Activated T-helper 2 cell treated with anti-CD3 and anti-CD28 coated beads, Interferon-gamma antibody, Interleukin-2, Interleukin-4, amounts not matched to agents 10 μg/mL and 5 μg/mL and 100 μg/mL, durations not matched to agents 14 hours and 24 hours and 36 hours (primary cell): ENCODE results near the gene GPS2. TPM values are rescaled to one million over a fixed set of nuclear protein-coding genes. Genes with fewer than 3 reads are reported as not detected.

Experiments used
- DNase-seq: peaks from one replicate; pipeline ENCODE4 v3.0.0; 2021; ENCODE audit warnings: low spot score
- H3K27ac Mint-ChIP-seq: one replicate; pipeline ENCODE4 v1.8.0; 2021; ENCODE audit warnings: mixed read lengths
- H3K27me3 Mint-ChIP-seq: one replicate; pipeline ENCODE4 v1.8.0; 2021; ENCODE audit warnings: low read depth, mixed read lengths
- H3K36me3 Mint-ChIP-seq: one replicate; pipeline ENCODE4 v1.8.0; 2021; ENCODE audit warnings: low read depth, mixed read lengths
- H3K4me1 Mint-ChIP-seq: one replicate; pipeline ENCODE4 v1.8.0; 2021; ENCODE audit warnings: low read depth, mixed read lengths
- H3K4me3 Mint-ChIP-seq: one replicate; pipeline ENCODE4 v1.8.0; 2021; ENCODE audit warnings: low read depth, mild to moderate bottlenecking, moderate library complexity, mixed read lengths
- H3K9me3 Mint-ChIP-seq: one replicate; pipeline ENCODE4 v1.8.0; 2021; ENCODE audit warnings: mixed read lengths
- intact Hi-C: fragments of 100-400 bp; cut with micrococcal nuclease; formaldehyde crosslinking; loops from one replicate; pipeline ENCODE4 v1.15.1; 2023
- total RNA-seq: library from RNA; stranded (reverse); gene quantifications from 2 replicates; pipeline ENCODE4 v1.2.3, GENCODE V29; 2022

GPS2 gene
- total RNA-seq, 1 donor from 2014 or later, result 64.9 TPM

DNA sequence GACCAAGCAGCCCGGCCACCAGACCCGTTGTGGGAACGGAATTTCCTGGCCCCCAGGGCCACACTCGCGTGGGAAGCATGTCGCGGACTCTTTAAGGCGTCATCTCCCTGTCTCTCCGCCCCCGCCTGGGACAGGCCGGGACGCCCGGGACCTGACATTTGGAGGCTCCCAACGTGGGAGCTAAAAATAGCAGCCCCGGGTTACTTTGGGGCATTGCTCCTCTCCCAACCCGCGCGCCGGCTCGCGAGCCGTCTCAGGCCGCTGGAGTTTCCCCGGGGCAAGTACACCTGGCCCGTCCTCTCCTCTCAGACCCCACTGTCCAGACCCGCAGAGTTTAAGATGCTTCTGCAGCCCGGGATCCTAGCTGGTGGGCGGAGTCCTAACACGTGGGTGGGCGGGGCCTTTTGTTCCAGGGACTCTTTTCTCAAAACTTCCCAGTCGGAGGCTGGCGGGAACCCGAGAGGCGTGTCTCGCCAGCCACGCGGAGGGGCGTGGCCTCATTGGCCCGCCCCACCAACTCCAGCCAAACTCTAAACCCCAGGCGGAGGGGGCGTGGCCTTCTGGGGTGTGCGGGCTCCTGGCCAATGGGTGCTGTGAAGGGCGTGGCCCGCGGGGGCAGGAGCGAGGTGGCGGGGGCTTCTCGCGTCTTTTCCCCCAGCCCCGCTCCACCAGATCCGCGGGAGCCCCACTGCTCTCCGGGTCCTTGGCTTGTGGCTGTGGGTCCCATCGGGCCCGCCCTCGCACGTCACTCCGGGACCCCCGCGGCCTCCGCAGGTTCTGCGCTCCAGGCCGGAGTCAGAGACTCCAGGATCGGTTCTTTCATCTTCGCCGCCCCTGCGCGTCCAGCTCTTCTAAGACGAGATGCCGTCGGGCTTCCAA is 33.8 kb downstream of the GPS2 start, which contains the start of gene SLC2A4:
Gene SLC2A4 (plus strand): TSS at position 645 of the 879 bp plus-strand sequence. CDS start 217 bp downstream, at position 862.
- intact Hi-C loops, result loop anchor here (1.0 to 2.0 kb wide), 3 partner anchors 29 to 43 kb away; partner anchors contain the start of genes ELP5 and GABARAP
- peak; percentile 76 for DNase-seq
- peaks cover 15% of the 10 kb centered on the region for H3K4me1 Mint-ChIP-seq
- H3K27me3 Mint-ChIP-seq, result peaks cover 40% of the 10 kb centered on the region
- H3K9me3 Mint-ChIP-seq, result no peaks in the 10 kb centered on the region
- no peaks in the 10 kb centered on the region for H3K36me3 Mint-ChIP-seq
- H3K27ac Mint-ChIP-seq, result peak within 1 kb of the TSS; percentile 42
- H3K4me3 Mint-ChIP-seq, result peak within 1 kb of the TSS; percentile 78

- DNase-seq, result peak; percentile 69
- Mint-ChIP-seq H3K27ac (no peak overlapping the region), H3K9me3 (no peaks in the 10 kb centered on the region), H3K27me3 (peaks cover 36% of the 10 kb centered on the region), H3K36me3 (no peaks in the 10 kb centered on the region), H3K4me3 (peak overlapping the region; percentile 68), H3K4me1 (peaks cover 15% of the 10 kb centered on the region)
- intact Hi-C loops, result loop anchor here (1.0 to 2.0 kb wide), 4 partner anchors 16 to 42 kb away; partner anchors contain the start of genes ELP5 and GABARAP
Observed at GRCh38 chr17:7280519-7281073, 34.6 kb downstream of the GPS2 start.

- peaks cover 36% of the 10 kb centered on the region for H3K27me3 Mint-ChIP-seq
- DNase-seq, result no peak
- no peak overlapping the region for H3K27ac Mint-ChIP-seq
- intact Hi-C loops, result no loop called here
- no peaks in the 10 kb centered on the region for H3K36me3 Mint-ChIP-seq
- no peaks in the 10 kb centered on the region for H3K9me3 Mint-ChIP-seq
- peaks cover 15% of the 10 kb centered on the region for H3K4me1 Mint-ChIP-seq
- no peak overlapping the region for H3K4me3 Mint-ChIP-seq
Observed at GRCh38 chr17:7279448-7279847, 35.7 kb downstream of the GPS2 start.

DNA sequence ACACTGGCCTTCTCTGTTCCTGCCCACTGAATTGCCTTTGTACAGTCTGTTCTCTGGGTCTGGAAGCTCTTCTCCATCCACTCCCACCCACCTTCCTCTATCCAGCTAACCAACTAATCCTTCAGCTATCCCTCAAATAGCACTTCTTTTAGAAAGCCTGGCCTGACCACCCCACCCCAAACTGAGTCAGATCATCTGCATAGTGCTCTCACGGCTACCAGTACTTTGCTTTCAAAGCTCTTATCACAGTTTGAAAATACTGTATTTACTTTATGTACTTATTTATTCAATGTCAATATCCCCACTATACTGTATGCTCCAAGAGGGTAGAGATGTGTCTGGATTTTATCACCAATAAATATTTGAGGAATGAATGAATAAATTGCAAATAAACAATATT is 48.4 kb downstream of the GPS2 start:
- peaks cover 36% of the 10 kb centered on the region for H3K27me3 Mint-ChIP-seq

DNA sequence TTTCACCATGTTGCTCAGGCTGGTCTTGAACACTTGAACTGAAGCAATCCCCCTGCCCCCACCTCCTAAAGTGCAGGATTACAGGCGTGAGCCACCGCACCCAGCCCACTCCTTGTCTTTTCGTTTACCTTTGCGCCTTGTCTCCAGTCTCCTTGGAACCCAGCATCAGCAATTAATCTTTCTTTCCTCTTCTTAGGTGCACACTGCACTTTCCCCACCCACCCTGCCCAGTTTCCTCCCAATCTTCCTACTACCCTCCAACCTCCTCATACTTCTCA is 51.4 kb downstream of the GPS2 start:
- H3K36me3 Mint-ChIP-seq, result peaks cover 9% of the 10 kb centered on the region
- H3K4me1 Mint-ChIP-seq, result peaks cover 16% of the 10 kb centered on the region
- peak overlapping the region; percentile 43 for H3K4me3 Mint-ChIP-seq
- H3K27me3 Mint-ChIP-seq, result peaks cover 31% of the 10 kb centered on the region
- no peaks in the 10 kb centered on the region for H3K9me3 Mint-ChIP-seq
- intact Hi-C loops, result no loop called here
- H3K27ac Mint-ChIP-seq, result no peak overlapping the region
- no peak for DNase-seq

More for the DNA sequence above, 48.4 kb downstream of the GPS2 start:
- Mint-ChIP-seq H3K9me3 (no peaks in the 10 kb centered on the region), H3K4me1 (peaks cover 15% of the 10 kb centered on the region), H3K4me3 (no peak overlapping the region), H3K27ac (no peak overlapping the region), H3K36me3 (no peaks in the 10 kb centered on the region)
- DNase-seq, result no peak
- intact Hi-C loops, result no loop called here

DNA sequence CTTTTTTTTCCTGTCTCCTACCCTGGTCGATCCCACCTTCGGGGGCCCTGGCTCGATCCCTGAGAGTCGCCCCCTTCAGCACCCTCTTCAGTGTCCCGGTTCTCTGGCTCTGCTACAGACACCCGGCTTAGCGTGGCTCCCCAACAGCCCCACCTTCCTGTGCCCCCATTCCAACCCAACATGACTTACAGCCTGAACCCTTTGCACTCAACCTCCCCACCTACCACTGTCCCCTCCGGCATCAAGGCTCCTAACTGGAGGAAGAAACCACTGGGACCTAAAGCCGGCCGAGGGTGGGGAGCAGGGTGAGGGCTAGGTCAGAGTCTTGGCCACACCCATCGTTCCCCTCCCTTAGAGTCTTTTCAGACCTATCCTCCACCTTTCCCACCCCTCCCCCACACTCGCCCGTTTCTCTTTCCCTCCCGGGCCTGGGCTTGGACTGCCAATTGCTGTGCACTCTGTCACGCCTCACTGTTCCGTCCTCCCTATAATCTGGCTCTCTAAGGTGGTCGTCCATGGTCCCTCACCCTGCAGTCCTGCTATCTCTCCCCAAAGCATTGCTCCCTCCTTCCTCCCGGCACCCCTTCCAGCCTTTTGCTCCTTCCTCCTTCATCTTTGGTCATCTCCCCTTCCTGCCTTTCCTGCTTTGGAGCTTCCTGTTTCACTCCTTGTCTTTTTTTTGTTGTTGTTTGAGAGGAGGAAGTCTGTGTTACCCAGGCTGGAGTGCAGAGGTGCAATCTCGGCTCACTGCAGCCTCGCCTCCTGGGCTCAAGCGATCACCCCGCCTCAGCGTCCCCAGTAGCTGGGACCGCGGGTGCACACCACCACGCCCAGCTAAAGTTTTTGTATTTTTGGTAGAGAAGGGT is 52.0 kb downstream of the GPS2 start:
- Mint-ChIP-seq H3K4me3 (peak overlapping the region; percentile 47), H3K9me3 (no peaks in the 10 kb centered on the region), H3K36me3 (peaks cover 14% of the 10 kb centered on the region), H3K27me3 (peaks cover 29% of the 10 kb centered on the region), H3K4me1 (peaks cover 16% of the 10 kb centered on the region), H3K27ac (no peak overlapping the region)
- no peak for DNase-seq
- intact Hi-C loops, result no loop called here

Other genes starting within 250 kb of the GPS2 start
- gene CLEC10A, start 235.1 kb downstream of the GPS2 start, total RNA-seq, result not detected in 2 replicates
- not detected in 2 replicates for gene ASGR2, start 200.5 kb downstream of the GPS2 start, total RNA-seq
- 1.7 and 1.8 TPM in 2 replicates for gene ASGR1, start 136.0 kb downstream of the GPS2 start, total RNA-seq
- gene DLG4, start 95.5 kb downstream of the GPS2 start, total RNA-seq, result 10.5 and 10.6 TPM in 2 replicates
- 492 and 503 TPM in 2 replicates for gene ACADVL, start 95.4 kb downstream of the GPS2 start, total RNA-seq
- 69.7 and 73.1 TPM in 2 replicates for gene DVL2, start 80.8 kb downstream of the GPS2 start, total RNA-seq
- 43.4 and 47.8 TPM in 2 replicates for gene PHF23, start 75.9 kb downstream of the GPS2 start, total RNA-seq
- gene GABARAP, start 72.9 kb downstream of the GPS2 start, total RNA-seq, result 145 and 147 TPM in 2 replicates
- gene CTDNEP1, start 63.6 kb downstream of the GPS2 start, total RNA-seq, result 170 and 181 TPM in 2 replicates
- gene ELP5, start 63.1 kb downstream of the GPS2 start, total RNA-seq, result 64.8 and 65.3 TPM in 2 replicates
- gene CLDN7, start 52.9 kb downstream of the GPS2 start, total RNA-seq, result 0.21 and 0.41 TPM in 2 replicates
- 0.14 and 0.25 TPM in 2 replicates for gene SLC2A4, start 33.6 kb downstream of the GPS2 start, total RNA-seq
- 0.43 and 0.51 TPM in 2 replicates for gene YBX2, start 20.7 kb downstream of the GPS2 start, total RNA-seq
- gene EIF5A, start 7.7 kb downstream of the GPS2 start, total RNA-seq, result 1,189 and 1,199 TPM in 2 replicates
- 45.7 and 47.7 TPM in 2 replicates for gene NEURL4, start 14.0 kb upstream of the GPS2 start, total RNA-seq
- 361 and 382 TPM in 2 replicates for gene ACAP1, start 21.2 kb upstream of the GPS2 start, total RNA-seq
- 8.0 and 8.5 TPM in 2 replicates for gene KCTD11, start 36.8 kb upstream of the GPS2 start, total RNA-seq
- 0.25 TPM in 1 of 2 replicates, not detected in the other for gene TMEM95, start 39.8 kb upstream of the GPS2 start, total RNA-seq
- gene TNK1, start 65.7 kb upstream of the GPS2 start, total RNA-seq, result 4.0 and 5.2 TPM in 2 replicates
- gene PLSCR3, start 79.2 kb upstream of the GPS2 start, total RNA-seq, result 75.4 and 76.2 TPM in 2 replicates
- 67.3 and 67.7 TPM in 2 replicates for gene TMEM256, start 88.7 kb upstream of the GPS2 start, total RNA-seq
- 3.9 and 4.2 TPM in 2 replicates for gene NLGN2, start 92.5 kb upstream of the GPS2 start, total RNA-seq
- gene SPEM1, start 105.0 kb upstream of the GPS2 start, total RNA-seq, result not detected in 2 replicates
- gene SPEM2, start 110.3 kb upstream of the GPS2 start, total RNA-seq, result not detected in 2 replicates
- gene SPEM3, start 113.5 kb upstream of the GPS2 start, total RNA-seq, result not detected in 2 replicates
- gene TMEM102, start 120.1 kb upstream of the GPS2 start, total RNA-seq, result 13.4 and 14.8 TPM in 2 replicates
- 4.8 and 6.1 TPM in 2 replicates for gene FGF11, start 124.2 kb upstream of the GPS2 start, total RNA-seq
- 6.6 and 6.9 TPM in 2 replicates for gene CHRNB1, start 129.7 kb upstream of the GPS2 start, total RNA-seq
- 20.2 and 20.3 TPM in 2 replicates for gene ZBTB4, start 164.3 kb upstream of the GPS2 start, total RNA-seq
- gene SLC35G6, start 166.1 kb upstream of the GPS2 start, total RNA-seq, result not detected in 2 replicates
- 247 and 261 TPM in 2 replicates for gene POLR2A, start 169.0 kb upstream of the GPS2 start, total RNA-seq
- 31.8 and 36.0 TPM in 2 replicates for gene TNFSF12, start 233.7 kb upstream of the GPS2 start, total RNA-seq
- gene TNFSF13, start 243.4 kb upstream of the GPS2 start, total RNA-seq, result 2.9 and 3.5 TPM in 2 replicates
- gene SENP3, start 246.6 kb upstream of the GPS2 start, total RNA-seq, result 64.9 and 69.6 TPM in 2 replicates